ENCODE data around the gene ASIP. TPM values are rescaled to one million over a fixed set of nuclear protein-coding genes. Genes with fewer than 3 reads are reported as not detected.

ASIP gene
- total and polyA plus RNA-seq, 4 donors, result not detected

DNA sequence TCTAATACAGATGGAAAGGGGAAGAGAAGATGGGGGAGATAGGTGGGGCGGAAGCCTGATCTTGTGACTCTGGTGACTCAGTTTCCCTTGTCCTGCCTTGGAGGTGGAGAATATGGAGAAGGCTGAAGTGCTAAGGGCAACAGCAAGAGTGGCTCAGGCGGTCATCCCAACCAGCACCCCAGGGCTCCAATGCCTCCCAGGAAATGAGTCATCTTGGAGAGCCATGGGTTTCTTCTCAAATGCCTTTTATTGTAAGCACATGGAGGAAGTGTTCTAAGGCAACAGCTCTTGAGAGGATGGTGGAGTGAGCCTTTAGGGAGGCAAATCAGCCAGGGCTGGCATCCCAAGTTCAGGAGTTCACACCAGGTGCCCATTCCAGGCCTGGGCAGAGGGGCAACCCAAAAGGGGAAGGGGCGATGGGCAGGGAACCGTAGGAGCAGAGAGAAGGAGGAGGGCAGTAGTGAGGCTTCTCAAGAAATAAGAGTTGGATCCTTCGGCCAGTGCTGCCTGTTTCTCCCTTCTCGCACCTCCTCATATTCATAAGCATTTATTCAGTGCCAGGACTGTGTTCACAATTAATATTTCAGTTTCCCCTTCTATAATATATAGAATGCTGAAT lies 75.1 kb downstream of the ASIP start:
- no peaks in the 10 kb centered on the region for H3K27me3 ChIP-seq (ENCODE audit: control insufficient read depth in 1 of 2, insufficient read depth in 2 of 2, low read length in 1 of 2)
- WGBS, 2 donors, result 94 to 97% methylated on average over 6 of the region's 6 CpGs
- H3K27ac ChIP-seq (ENCODE audit: low read depth in 1 of 2, low read length in 2 of 2), result no peak overlapping the region
- intact Hi-C loops (cut with DNase I), result loop anchor here (10.0 kb wide), 3 partner anchors 118 to 438 kb away; no protein-coding TSS in a partner anchor
- ATAC-seq (ENCODE audit: low FRiP score), result no peak
- peak in 1 of 2 donors; percentile 25 for DNase-seq
- H3K4me1 ChIP-seq (ENCODE audit: control insufficient read depth in 1 of 2, insufficient read depth in 2 of 2, low read length in 2 of 2), result no peaks in the 10 kb centered on the region
- H3K9me3 ChIP-seq (ENCODE audit: control insufficient read depth, low read length), result no peaks in the 10 kb centered on the region
- no peaks in the 10 kb centered on the region for H3K36me3 ChIP-seq (ENCODE audit: control insufficient read depth in 1 of 2, insufficient read depth in 2 of 2, low read length in 1 of 2)
- H3K4me3 ChIP-seq (ENCODE audit: low read length in 2 of 2), result no peak overlapping the region

Other genes starting within 250 kb of the ASIP start
- gene RALY, start 247.5 kb upstream of the ASIP start, total RNA-seq, result 100 to 1,000 TPM; 114 to 134 TPM
- 100 to 1,000 TPM; 120 to 148 TPM for gene RALY, start 247.5 kb upstream of the ASIP start, polyA plus RNA-seq
- gene EIF2S2, start 129.2 kb upstream of the ASIP start, total RNA-seq, result 10 to 100 TPM; 37.1 to 46.2 TPM
- 10 to 100 TPM; 49.9 to 54.0 TPM for gene EIF2S2, start 129.2 kb upstream of the ASIP start, polyA plus RNA-seq
- gene AHCY, start 61.9 kb downstream of the ASIP start, total RNA-seq, result 10 to 100 TPM; 31.8 to 37.9 TPM
- gene AHCY, start 61.9 kb downstream of the ASIP start, polyA plus RNA-seq, result 10 to 100 TPM; 38.1 to 53.0 TPM
- gene ITCH, start 121.8 kb downstream of the ASIP start, total RNA-seq, result 10 to 100 TPM; 60.5 to 66.2 TPM
- gene ITCH, start 121.8 kb downstream of the ASIP start, polyA plus RNA-seq, result 10 to 100 TPM; 11.7 to 13.1 TPM